AG08395 (cell line): ENCODE data around the gene NKX2-1.
"Not testable (repeated sequence)": the region's sequence is repeated elsewhere in the genome, so short reads cannot be mapped to it uniquely, and the experiment has no call there.

Experiments
- DNase-seq: peaks from one replicate; pipeline ENCODE4 v3.0.0; 2012; ENCODE audit warnings: mixed read lengths, low spot score

The NKX2-1 gene

GRCh38 chr14:36519431-36520321, at the start of gene NKX2-1:
Gene NKX2-1 (minus strand): TSS chr14:36520232. CDS start chr14:36520129, 103 bp downstream.
- no peak for DNase-seq

- DNase-seq = peak; percentile 73
Measured at GRCh38 chr14:36556811-36557433, 36.9 kb upstream of the NKX2-1 start.

GRCh38 chr14:36555998-36556743, 36.1 kb upstream of the NKX2-1 start:
- DNase-seq = no peak

DNA sequence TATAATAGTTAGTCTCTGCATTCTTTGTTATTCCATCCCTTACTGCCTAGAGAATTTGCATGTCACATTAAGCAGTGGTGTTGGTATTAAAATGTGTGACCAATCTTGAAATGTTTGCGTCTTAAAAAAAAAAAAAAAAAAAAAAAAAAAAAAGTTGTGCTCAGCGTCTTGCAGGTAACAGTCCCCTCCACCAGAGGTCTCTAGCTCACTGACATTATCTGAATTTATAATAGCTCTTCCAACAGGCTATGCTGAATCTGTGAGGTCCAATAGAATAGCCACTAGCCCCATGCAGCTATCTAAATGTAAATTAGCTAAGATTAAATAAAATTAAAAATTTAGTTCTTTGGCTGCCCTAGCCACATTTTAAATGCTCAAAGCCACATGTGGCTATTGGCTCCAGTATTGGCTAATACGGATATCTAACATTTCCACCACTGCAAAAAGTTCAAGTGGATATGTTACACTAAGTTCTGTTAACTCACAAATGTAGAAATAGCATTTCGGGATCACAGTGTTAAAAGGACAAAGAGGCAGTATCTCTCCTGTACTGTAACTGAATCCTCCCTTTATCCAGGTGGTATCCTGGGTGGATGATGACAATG, 33.7 kb upstream of the NKX2-1 start:
- DNase-seq = peak; percentile 59

DNA sequence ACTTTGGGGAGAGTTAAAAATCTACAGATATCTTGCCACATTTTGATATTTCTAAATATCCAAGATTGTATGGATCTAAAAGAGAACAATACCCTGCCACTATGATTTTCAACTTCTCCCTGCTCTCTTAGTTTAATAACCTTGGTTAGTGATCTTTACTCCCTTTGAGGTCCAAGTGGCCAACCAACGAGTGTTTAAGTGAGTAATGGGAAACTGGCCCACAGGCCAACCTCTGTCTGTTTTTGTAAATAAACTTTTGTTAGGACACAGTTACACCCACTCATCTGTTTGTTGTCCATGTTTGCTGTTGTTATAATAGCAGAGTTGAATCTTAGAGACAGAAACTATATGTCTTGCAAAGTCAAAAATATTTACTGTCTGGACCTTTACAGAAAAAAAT, 30.9 kb upstream of the NKX2-1 start:
- DNase-seq = no peak

GRCh38 chr14:36544280-36544679, 24.2 kb upstream of the NKX2-1 start:
- DNase-seq = not testable (repeated sequence)

- DNase-seq = no peak
Measured at GRCh38 chr14:36538051-36538450, 18.0 kb upstream of the NKX2-1 start.

DNA sequence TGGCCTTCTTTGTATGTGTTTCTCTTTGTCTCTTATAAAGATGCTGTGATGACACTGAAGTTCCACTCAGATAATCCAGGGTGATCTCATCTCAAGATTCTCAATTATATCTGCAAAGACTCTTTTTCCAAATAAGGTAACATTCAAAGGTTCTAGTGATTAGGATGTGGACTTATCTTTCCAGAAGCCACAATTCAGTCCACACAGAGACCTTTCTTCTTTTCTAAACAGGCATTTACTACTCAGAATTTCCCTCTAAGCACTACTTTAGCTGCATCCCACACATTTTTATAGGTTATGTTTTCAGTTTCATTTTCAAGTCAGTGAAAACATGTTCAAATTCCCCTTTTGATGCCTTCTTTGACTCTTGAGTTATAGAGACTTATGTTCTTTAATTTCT, 9.0 kb upstream of the NKX2-1 start:
- DNase-seq = no peak

DNA sequence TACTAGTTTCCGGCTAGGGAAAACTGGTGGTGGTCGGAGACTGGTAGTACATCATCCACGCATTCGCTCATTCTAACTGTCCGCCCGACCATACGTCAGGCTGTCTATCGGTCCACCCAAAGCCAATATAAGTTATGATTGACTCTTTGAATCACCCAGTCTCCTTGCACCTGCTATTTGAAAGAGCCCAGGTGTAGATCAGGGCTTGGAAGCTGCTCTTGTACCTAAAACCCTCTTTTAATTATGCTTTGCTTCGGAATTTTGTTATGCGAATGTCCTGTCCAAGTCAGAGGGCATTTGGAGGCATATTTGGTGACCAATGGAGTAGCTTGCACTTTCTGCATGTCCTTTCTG, 5.7 kb upstream of the NKX2-1 start:
- DNase-seq = no peak

DNA sequence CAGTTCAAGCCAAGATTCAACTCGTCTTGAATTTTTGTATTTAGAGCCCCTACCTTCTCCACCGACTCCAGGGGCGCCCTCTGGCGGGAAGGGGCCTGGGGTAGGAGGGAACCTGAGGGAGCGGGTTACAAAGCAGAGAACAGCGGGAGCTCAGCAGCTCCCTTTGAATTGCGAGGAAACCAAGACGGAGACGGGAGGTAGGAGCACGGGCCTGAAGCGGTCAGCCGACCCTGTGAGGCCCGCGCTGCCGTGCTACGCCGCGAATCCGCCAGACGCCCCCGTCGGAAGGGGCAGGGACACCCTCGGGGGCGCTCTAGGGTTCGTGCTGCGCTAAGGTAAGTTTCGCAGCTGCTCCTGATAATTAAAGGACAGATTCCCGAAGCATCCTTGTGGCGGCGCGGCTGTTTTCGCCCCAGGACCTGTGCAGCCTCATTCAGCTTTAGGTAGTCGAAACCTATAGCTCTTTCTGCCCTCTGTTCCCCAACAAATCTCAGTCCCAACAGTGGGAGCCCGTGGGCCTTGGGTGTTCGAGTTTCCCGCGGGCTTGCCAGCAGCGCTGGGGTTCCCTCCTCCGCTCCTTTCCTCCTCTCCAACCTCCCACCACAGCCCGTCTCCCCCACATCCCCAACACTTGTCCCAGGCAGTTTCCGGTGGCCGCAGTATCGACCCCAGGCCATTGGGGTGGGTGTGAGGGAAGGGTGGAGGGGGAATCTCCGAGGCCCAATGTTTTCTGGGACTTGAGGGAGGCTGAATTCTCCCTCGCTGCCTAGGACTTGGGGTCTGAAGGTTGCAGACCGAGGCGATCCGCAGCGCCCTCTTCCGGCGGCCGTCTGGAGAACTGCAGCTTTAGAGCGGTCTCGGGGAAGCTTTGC, 5.1 kb upstream of the NKX2-1 start:
- DNase-seq = no peak

- no peak for DNase-seq
Measured at GRCh38 chr14:36524220-36524837, 4.3 kb upstream of the NKX2-1 start.

- DNase-seq = no peak
Measured at GRCh38 chr14:36522972-36523715, 3.1 kb upstream of the NKX2-1 start.

- no peak for DNase-seq
Measured at GRCh38 chr14:36522347-36522971, 2.4 kb upstream of the NKX2-1 start.

- DNase-seq = no peak
Measured at GRCh38 chr14:36521598-36522345, 1.7 kb upstream of the NKX2-1 start.

GRCh38 chr14:36520601-36521525, 831 bp upstream of the NKX2-1 start:
- peak; percentile 47 for DNase-seq

GRCh38 chr14:36518586-36519430, 1.2 kb downstream of the NKX2-1 start:
- DNase-seq = no peak

DNA sequence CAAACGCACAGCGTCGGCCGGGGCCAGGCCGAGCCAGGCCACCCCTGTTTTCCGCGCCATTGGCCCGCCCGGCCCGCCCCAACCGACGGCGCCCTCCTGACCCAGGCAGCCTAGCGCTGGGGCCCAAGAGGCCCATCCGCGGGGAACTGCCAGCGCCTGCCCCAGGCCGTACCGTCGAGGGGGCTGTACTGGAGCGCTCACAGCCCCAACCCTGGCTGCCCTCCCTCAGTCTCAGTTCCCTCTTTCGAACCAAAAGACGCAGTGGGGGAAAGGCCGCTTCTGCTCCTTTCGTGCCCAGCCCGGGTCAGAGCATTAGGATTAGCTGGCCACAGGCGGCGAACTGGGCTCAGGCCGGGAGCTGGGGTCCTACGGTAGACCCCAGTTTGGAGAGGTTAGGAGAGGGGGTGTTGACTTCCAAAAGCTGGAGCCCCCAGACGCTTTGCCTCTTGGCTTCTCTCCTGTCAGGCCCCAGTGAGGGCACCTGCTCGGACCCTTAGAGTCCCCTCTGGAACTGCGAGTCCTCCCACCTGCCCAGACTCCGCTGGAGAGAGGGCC, 1.9 kb downstream of the NKX2-1 start:
- no peak for DNase-seq
